ENCODE data around the gene TMEM229B. TPM values are rescaled to one million over a fixed set of nuclear protein-coding genes. Genes with fewer than 3 reads are reported as not detected.

TMEM229B gene
- total RNA-seq, 1 donor from 2014 or later: 2.7 TPM

- Mint-ChIP-seq H3K4me3 (no peak overlapping the region), H3K27me3 (peaks cover 45% of the 10 kb centered on the region), H3K4me1 (peaks cover 6% of the 10 kb centered on the region), H3K27ac (no peak overlapping the region), H3K9me3 (no peaks in the 10 kb centered on the region), H3K36me3 (ENCODE audit: low read depth) (no peaks in the 10 kb centered on the region)
- DNase-seq: no peak
- intact Hi-C loops (cut with micrococcal nuclease): no loop called here
Measured at GRCh38 chr14:67510121-67510520, 21.6 kb upstream of the TMEM229B start.

- no peaks in the 10 kb centered on the region for H3K9me3 Mint-ChIP-seq
- peaks cover under 1% of the 10 kb centered on the region for H3K4me1 Mint-ChIP-seq
- H3K4me3 Mint-ChIP-seq: no peak overlapping the region
- DNase-seq: no peak
- intact Hi-C loops (cut with micrococcal nuclease): no loop called here
- H3K27ac Mint-ChIP-seq: no peak overlapping the region
- H3K36me3 Mint-ChIP-seq (ENCODE audit: low read depth): no peaks in the 10 kb centered on the region
- H3K27me3 Mint-ChIP-seq: peaks cover 42% of the 10 kb centered on the region
Measured at GRCh38 chr14:67508956-67509355, 20.4 kb upstream of the TMEM229B start.

- no peak for DNase-seq
- Mint-ChIP-seq H3K4me3 (no peak overlapping the region), H3K36me3 (ENCODE audit: low read depth) (no peaks in the 10 kb centered on the region), H3K9me3 (no peaks in the 10 kb centered on the region), H3K27ac (no peak overlapping the region), H3K27me3 (peaks cover 16% of the 10 kb centered on the region), H3K4me1 (no peaks in the 10 kb centered on the region)
- intact Hi-C loops (cut with micrococcal nuclease): no loop called here
Measured at GRCh38 chr14:67505254-67505653, 16.7 kb upstream of the TMEM229B start.

- no peaks in the 10 kb centered on the region for H3K9me3 Mint-ChIP-seq
- H3K27ac Mint-ChIP-seq: no peak overlapping the region
- intact Hi-C loops (cut with micrococcal nuclease): no loop called here
- no peak overlapping the region for H3K4me3 Mint-ChIP-seq
- H3K27me3 Mint-ChIP-seq: peaks cover 17% of the 10 kb centered on the region
- DNase-seq: no peak
- no peaks in the 10 kb centered on the region for H3K4me1 Mint-ChIP-seq
- H3K36me3 Mint-ChIP-seq (ENCODE audit: low read depth): no peaks in the 10 kb centered on the region
Measured at GRCh38 chr14:67503331-67503730, 14.8 kb upstream of the TMEM229B start.

- Mint-ChIP-seq H3K27me3 (peaks cover 19% of the 10 kb centered on the region), H3K27ac (no peak overlapping the region), H3K9me3 (no peaks in the 10 kb centered on the region), H3K4me1 (no peaks in the 10 kb centered on the region), H3K4me3 (no peak overlapping the region), H3K36me3 (ENCODE audit: low read depth) (no peaks in the 10 kb centered on the region)
- DNase-seq: no peak
- intact Hi-C loops (cut with micrococcal nuclease): no loop called here
Measured at GRCh38 chr14:67502867-67503266, 14.3 kb upstream of the TMEM229B start.

GRCh38 chr14:67501670-67502069 is 13.1 kb upstream of the TMEM229B start:
- intact Hi-C loops (cut with micrococcal nuclease): no loop called here
- H3K27ac Mint-ChIP-seq: no peak overlapping the region
- no peak for DNase-seq
- no peak overlapping the region for H3K4me3 Mint-ChIP-seq
- no peaks in the 10 kb centered on the region for H3K4me1 Mint-ChIP-seq
- no peaks in the 10 kb centered on the region for H3K36me3 Mint-ChIP-seq (ENCODE audit: low read depth)
- H3K27me3 Mint-ChIP-seq: peaks cover 19% of the 10 kb centered on the region
- no peaks in the 10 kb centered on the region for H3K9me3 Mint-ChIP-seq

- H3K4me3 Mint-ChIP-seq: no peak overlapping the region
- peaks cover 15% of the 10 kb centered on the region for H3K27me3 Mint-ChIP-seq
- H3K9me3 Mint-ChIP-seq: no peaks in the 10 kb centered on the region
- no peaks in the 10 kb centered on the region for H3K36me3 Mint-ChIP-seq (ENCODE audit: low read depth)
- intact Hi-C loops (cut with micrococcal nuclease): no loop called here
- no peak overlapping the region for H3K27ac Mint-ChIP-seq
- H3K4me1 Mint-ChIP-seq: no peaks in the 10 kb centered on the region
- no peak for DNase-seq
Measured at GRCh38 chr14:67500981-67501380, 12.5 kb upstream of the TMEM229B start.

- peaks cover 11% of the 10 kb centered on the region for H3K36me3 Mint-ChIP-seq (ENCODE audit: low read depth)
Measured at GRCh38 chr14:67497716-67498115, 9.2 kb upstream of the TMEM229B start.

GRCh38 chr14:67497216-67497615 is 8.7 kb upstream of the TMEM229B start:
- Mint-ChIP-seq H3K4me1 (no peaks in the 10 kb centered on the region), H3K4me3 (no peak overlapping the region), H3K27me3 (peaks cover 12% of the 10 kb centered on the region), H3K36me3 (ENCODE audit: low read depth) (peaks cover 12% of the 10 kb centered on the region), H3K9me3 (peaks cover 12% of the 10 kb centered on the region), H3K27ac (no peak overlapping the region)
- DNase-seq: no peak
- intact Hi-C loops (cut with micrococcal nuclease): no loop called here

More at GRCh38 chr14:67497716-67498115, 9.2 kb upstream of the TMEM229B start:
- Mint-ChIP-seq H3K27me3 (peaks cover 12% of the 10 kb centered on the region), H3K27ac (no peak overlapping the region), H3K9me3 (peaks cover 10% of the 10 kb centered on the region), H3K4me1 (no peaks in the 10 kb centered on the region), H3K4me3 (no peak overlapping the region)
- intact Hi-C loops (cut with micrococcal nuclease): no loop called here
- DNase-seq: no peak

GRCh38 chr14:67495827-67496226 is 7.3 kb upstream of the TMEM229B start:
- DNase-seq: no peak
- no peak overlapping the region for H3K4me3 Mint-ChIP-seq
- H3K4me1 Mint-ChIP-seq: peaks cover 3% of the 10 kb centered on the region
- intact Hi-C loops (cut with micrococcal nuclease): no loop called here
- H3K27ac Mint-ChIP-seq: no peak overlapping the region
- peaks cover 12% of the 10 kb centered on the region for H3K36me3 Mint-ChIP-seq (ENCODE audit: low read depth)
- H3K9me3 Mint-ChIP-seq: peaks cover 17% of the 10 kb centered on the region
- peaks cover 20% of the 10 kb centered on the region for H3K27me3 Mint-ChIP-seq

- intact Hi-C loops (cut with micrococcal nuclease): no loop called here
- H3K27ac Mint-ChIP-seq: no peak overlapping the region
- peaks cover 21% of the 10 kb centered on the region for H3K27me3 Mint-ChIP-seq
- H3K36me3 Mint-ChIP-seq (ENCODE audit: low read depth): peaks cover 12% of the 10 kb centered on the region
- DNase-seq: no peak
- H3K4me1 Mint-ChIP-seq: peaks cover 21% of the 10 kb centered on the region
- no peak overlapping the region for H3K4me3 Mint-ChIP-seq
- peaks cover 17% of the 10 kb centered on the region for H3K9me3 Mint-ChIP-seq
Measured at GRCh38 chr14:67493092-67493717, 4.7 kb upstream of the TMEM229B start.

GRCh38 chr14:67492538-67492937 is 4.0 kb upstream of the TMEM229B start:
- peaks cover 12% of the 10 kb centered on the region for H3K36me3 Mint-ChIP-seq (ENCODE audit: low read depth)
- intact Hi-C loops (cut with micrococcal nuclease): no loop called here
- H3K9me3 Mint-ChIP-seq: peaks cover 17% of the 10 kb centered on the region
- H3K4me1 Mint-ChIP-seq: peaks cover 27% of the 10 kb centered on the region
- DNase-seq: no peak
- H3K27me3 Mint-ChIP-seq: peaks cover 16% of the 10 kb centered on the region
- no peak overlapping the region for H3K27ac Mint-ChIP-seq
- H3K4me3 Mint-ChIP-seq: no peak overlapping the region

- intact Hi-C loops (cut with micrococcal nuclease): no loop called here
- Mint-ChIP-seq H3K36me3 (ENCODE audit: low read depth) (peaks cover 12% of the 10 kb centered on the region), H3K4me1 (peaks cover 31% of the 10 kb centered on the region), H3K27me3 (peaks cover 15% of the 10 kb centered on the region), H3K4me3 (no peak overlapping the region), H3K9me3 (peaks cover 17% of the 10 kb centered on the region), H3K27ac (no peak overlapping the region)
- DNase-seq: no peak
Measured at GRCh38 chr14:67491741-67492507, 3.4 kb upstream of the TMEM229B start.

GRCh38 chr14:67491285-67491684 is 2.8 kb upstream of the TMEM229B start:
- Mint-ChIP-seq H3K9me3 (peaks cover 17% of the 10 kb centered on the region), H3K27me3 (peaks cover 15% of the 10 kb centered on the region), H3K27ac (no peak overlapping the region), H3K4me3 (no peak overlapping the region), H3K4me1 (peaks cover 31% of the 10 kb centered on the region), H3K36me3 (ENCODE audit: low read depth) (peaks cover 17% of the 10 kb centered on the region)
- no peak for DNase-seq
- intact Hi-C loops (cut with micrococcal nuclease): no loop called here
